HepG2 (cell line): Measurements from ENCODE around the gene BANP. TPM values are rescaled to one million over a fixed set of nuclear protein-coding genes. Genes with fewer than 3 reads are reported as not detected.
A peak's percentile ranks its signal among the peaks of the same experiment; 100 is the strongest.

ENCODE experiments used
- ARNT2 ChIP-seq: sonication (generic); formaldehyde crosslinking; IDR thresholded peaks from 2 replicates; pipeline ENCODE4 v1.8.0; 2022; ENCODE audit warnings: mild to moderate bottlenecking, low read depth, missing genetic modification reagents, moderate library complexity
- HIVEP1 ChIP-seq: sonication (generic); formaldehyde crosslinking; IDR thresholded peaks from 2 replicates; pipeline ENCODE4 v1.4.0; 2020; ENCODE audit warnings: mild to moderate bottlenecking, missing genetic modification reagents
- KLF15 ChIP-seq: sonication (generic); formaldehyde crosslinking; IDR thresholded peaks from 2 replicates; pipeline ENCODE4 v1.8.1; 2023; ENCODE audit warnings: borderline replicate concordance, mild to moderate bottlenecking, inconsistent platforms, missing genetic modification reagents, mixed read lengths
- MED13 ChIP-seq: sonication (generic); formaldehyde crosslinking; IDR thresholded peaks from 2 replicates; pipeline ENCODE4 v1.5.0; 2020; ENCODE audit warnings: missing genetic modification reagents
- NFKBIZ ChIP-seq: IDR thresholded peaks from 2 replicates; pipeline ENCODE4 v1.6.1; 2018; ENCODE audit warnings: missing genetic modification reagents, missing compliant biosample characterization
- NR1H2 ChIP-seq: sonication (generic); formaldehyde crosslinking; IDR thresholded peaks from 2 replicates; pipeline ENCODE4 v1.8.1; 2022; ENCODE audit warnings: low read depth, missing genetic modification reagents, borderline replicate concordance
- PCBP1 ChIP-seq: fragments of 200-400 bp; formaldehyde crosslinking; IDR thresholded peaks from 2 replicates; pipeline ENCODE4 v1.6.1; 2017; ENCODE audit warnings: mild to moderate bottlenecking, low read depth, low read length, borderline replicate concordance
- RXRB ChIP-seq: IDR thresholded peaks from 2 replicates; pipeline ENCODE4 v1.6.1; 2016; ENCODE audit warnings: borderline replicate concordance, missing genetic modification reagents, missing compliant biosample characterization
- SMYD3 ChIP-seq: sonication (generic); formaldehyde crosslinking; IDR thresholded peaks from 2 replicates; pipeline ENCODE4 v1.8.1; 2023; ENCODE audit warnings: mild to moderate bottlenecking, missing genetic modification reagents
- SRSF4 ChIP-seq: fragments of 200-400 bp; formaldehyde crosslinking; IDR thresholded peaks from one replicate; pipeline ENCODE4 v1.6.1; 2018; ENCODE audit warnings: mild to moderate bottlenecking, low read depth, low read length, moderate library complexity; ENCODE audit not compliant: poor library complexity, severe bottlenecking
- SYNCRIP ChIP-seq: fragments of 200-400 bp; formaldehyde crosslinking; IDR thresholded peaks from 2 replicates; pipeline ENCODE4 v1.6.1; 2018; ENCODE audit warnings: mild to moderate bottlenecking, low read depth, low read length; ENCODE audit not compliant: insufficient read depth
- YEATS2 ChIP-seq: sonication (generic); formaldehyde crosslinking; IDR thresholded peaks from 2 replicates; pipeline ENCODE4 v1.4.0; 2020; ENCODE audit warnings: missing genetic modification reagents, borderline replicate concordance
- ZC3H4 ChIP-seq: sonication (generic); formaldehyde crosslinking; IDR thresholded peaks from 2 replicates; pipeline ENCODE4 v1.4.0; 2020; ENCODE audit warnings: missing genetic modification reagents, borderline replicate concordance
- ZNF292 ChIP-seq: sonication (generic); formaldehyde crosslinking; IDR thresholded peaks from 2 replicates; pipeline ENCODE4 v1.8.1; 2022; ENCODE audit warnings: mild to moderate bottlenecking, low read depth, missing genetic modification reagents, borderline replicate concordance
- ZNF33A ChIP-seq: sonication (generic); formaldehyde crosslinking; IDR thresholded peaks from 2 replicates; pipeline ENCODE4 v1.5.1; 2020; ENCODE audit warnings: missing genetic modification reagents, mild to moderate bottlenecking, moderate library complexity, borderline replicate concordance
- ZNF44 ChIP-seq: sonication (generic); formaldehyde crosslinking; IDR thresholded peaks from 2 replicates; pipeline ENCODE4 v1.5.1; 2020; ENCODE audit warnings: mild to moderate bottlenecking, missing genetic modification reagents
- ZNF563 ChIP-seq: sonication (generic); formaldehyde crosslinking; IDR thresholded peaks from 2 replicates; pipeline ENCODE4 v1.8.0; 2022; ENCODE audit warnings: mild to moderate bottlenecking, moderate library complexity, missing genetic modification reagents
- ZNF761 ChIP-seq: sonication (generic); formaldehyde crosslinking; conservative IDR thresholded peaks from 2 replicates; pipeline ENCODE4 v1.4.0; 2020; ENCODE audit warnings: mild to moderate bottlenecking, missing genetic modification reagents
- polyA plus RNA-seq, 8 experiments: library from polyadenylated mRNA; depleted of rRNA in 3 of 8; stranded (reverse) in 7 of 8; unstranded in 1 of 8; fragments of >200 nt; fragmentation: Illumina TruSeq in 4 of 8; extraction: Trizol in 4 of 8; gene quantifications; 2 replicates each; pipeline versions ENCODE4 v1.2.1 to v1.2.3, GENCODE V29; 2011 to 2016; ENCODE audit warnings: low read depth in 4 of 8, missing spikeins in 1 of 8, mixed read lengths in 1 of 8; ENCODE audit not compliant: insufficient read depth in 1 of 8
- total RNA-seq, 5 experiments: library from RNA; depleted of rRNA; stranded (reverse); fragments of >200 nt; fragmentation: Illumina TruSeq; extraction: Trizol; gene quantifications; 2 replicates each; pipeline ENCODE4 v1.2.3, GENCODE V29; 2016; ENCODE audit warnings: low read depth in 1 of 5
- TF ChIP-seq, protein P1 (sequence below): fragments of 450-650 bp; IDR thresholded peaks from 2 replicates; pipeline ENCODE4 v1.6.1; 2017
- TF ChIP-seq, protein P2 (sequence below): IDR thresholded peaks from 2 replicates; pipeline ENCODE4 v1.6.1; 2016; ENCODE audit warnings: low read depth, borderline replicate concordance
- TF ChIP-seq, protein P3 (sequence below): sonication (generic); formaldehyde crosslinking; IDR thresholded peaks from 2 replicates; pipeline ENCODE4 v1.8.0; 2023; ENCODE audit warnings: mild to moderate bottlenecking, missing genetic modification reagents
- TF ChIP-seq, protein P4 (sequence below): sonication (generic); formaldehyde crosslinking; conservative IDR thresholded peaks from 2 replicates; pipeline ENCODE4 v1.8.0; 2022; ENCODE audit warnings: low read depth, missing genetic modification reagents
- TF ChIP-seq, protein P5 (sequence below): sonication (generic); formaldehyde crosslinking; IDR thresholded peaks from 2 replicates; pipeline ENCODE4 v1.4.0; 2020; ENCODE audit warnings: missing genetic modification reagents

The BANP gene
- total and polyA plus RNA-seq, 2 of the 13 experiments (the other 11 are each of a cell fraction or from before 2014, with no cell fraction given) = 20.2 to 23.8 TPM

DNA sequence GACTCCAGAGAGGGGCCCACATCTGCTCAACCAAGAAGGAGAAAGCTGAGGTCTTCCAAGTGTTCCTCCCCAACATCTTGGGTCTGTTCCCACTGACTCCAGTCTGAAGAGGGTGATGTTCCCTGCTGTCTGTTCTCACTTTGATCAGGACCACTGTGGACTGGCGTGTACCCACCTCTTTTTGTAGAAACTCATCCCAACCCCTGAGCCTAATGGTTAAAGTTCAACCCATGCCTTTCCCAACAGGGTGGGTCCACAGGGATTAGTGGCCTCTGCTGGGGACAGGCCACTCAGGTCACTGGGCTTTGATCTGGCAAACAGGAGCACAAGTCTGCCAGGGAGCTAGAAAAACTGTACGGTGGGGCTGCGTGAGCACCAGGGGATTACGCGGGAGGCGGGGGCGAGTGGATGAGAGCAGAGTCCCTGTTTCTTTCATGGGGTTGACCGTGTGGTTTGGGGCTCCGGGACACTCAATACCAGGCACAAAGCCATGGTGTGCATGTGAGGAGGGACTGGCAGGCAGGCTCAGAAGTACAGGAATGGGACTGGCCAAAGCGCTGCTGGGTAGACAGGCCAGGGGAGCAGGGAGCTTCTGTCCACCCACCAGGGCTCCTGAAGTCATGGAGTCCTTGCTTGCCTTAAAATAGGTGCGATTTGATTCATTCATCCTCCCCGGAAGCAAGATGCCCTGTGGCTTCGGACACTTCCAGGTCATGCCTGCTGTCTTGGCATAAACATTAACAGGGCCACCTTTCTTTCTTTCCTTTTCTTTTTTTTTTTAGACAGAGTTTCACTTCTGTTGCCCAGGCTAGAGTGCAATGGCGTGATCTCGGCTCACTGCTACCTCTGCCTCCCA lies 14.6 kb upstream of the BANP start, which contains the start of gene CA5A (continued):
- TF ChIP-seq PCBP1 (no peak), YEATS2 (CRISPR knock-in tag) (peak; percentile 92), HIVEP1 (CRISPR knock-in tag) (peak; percentile 87; the same call in 1 of the 2 replicates), ZNF563 (CRISPR knock-in tag) (no peak; the same call in 1 of the 2 replicates), NFKBIZ (CRISPR knock-in tag) (peak; percentile 94), SYNCRIP (no peak), SMYD3 (CRISPR knock-in tag) (peak; percentile 97), ZNF33A (peak; percentile 82; the same call in 1 of the 2 replicates), ZNF292 (CRISPR knock-in tag) (peak; percentile 98; the same call in 1 of the 2 replicates), NR1H2 (CRISPR knock-in tag) (no peak), ZC3H4 (CRISPR knock-in tag) (no peak; the same call in 1 of the 2 replicates), ZNF761 (peak; percentile 39; the same call in 1 of the 2 replicates), SRSF4 (no peak), ARNT2 (CRISPR knock-in tag) (no peak; the same call in 1 of the 2 replicates), RXRB (CRISPR knock-in tag) (peak; percentile 97), KLF15 (CRISPR knock-in tag) (no peak), ZNF44 (CRISPR knock-in tag) (no peak), MED13 (0 out of 2 replicates have a peak, but pooled peaks have one; percentile 55)
- TF ChIP-seq, protein P1, sequence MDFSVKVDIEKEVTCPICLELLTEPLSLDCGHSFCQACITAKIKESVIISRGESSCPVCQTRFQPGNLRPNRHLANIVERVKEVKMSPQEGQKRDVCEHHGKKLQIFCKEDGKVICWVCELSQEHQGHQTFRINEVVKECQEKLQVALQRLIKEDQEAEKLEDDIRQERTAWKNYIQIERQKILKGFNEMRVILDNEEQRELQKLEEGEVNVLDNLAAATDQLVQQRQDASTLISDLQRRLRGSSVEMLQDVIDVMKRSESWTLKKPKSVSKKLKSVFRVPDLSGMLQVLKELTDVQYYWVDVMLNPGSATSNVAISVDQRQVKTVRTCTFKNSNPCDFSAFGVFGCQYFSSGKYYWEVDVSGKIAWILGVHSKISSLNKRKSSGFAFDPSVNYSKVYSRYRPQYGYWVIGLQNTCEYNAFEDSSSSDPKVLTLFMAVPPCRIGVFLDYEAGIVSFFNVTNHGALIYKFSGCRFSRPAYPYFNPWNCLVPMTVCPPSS = no peak
- TF ChIP-seq, protein P2, sequence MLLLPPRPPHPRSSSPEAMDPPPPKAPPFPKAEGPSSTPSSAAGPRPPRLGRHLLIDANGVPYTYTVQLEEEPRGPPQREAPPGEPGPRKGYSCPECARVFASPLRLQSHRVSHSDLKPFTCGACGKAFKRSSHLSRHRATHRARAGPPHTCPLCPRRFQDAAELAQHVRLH (CRISPR knock-in tag) = peak; percentile 98; the same call in 1 of the 2 replicates
- TF ChIP-seq, protein P3, sequence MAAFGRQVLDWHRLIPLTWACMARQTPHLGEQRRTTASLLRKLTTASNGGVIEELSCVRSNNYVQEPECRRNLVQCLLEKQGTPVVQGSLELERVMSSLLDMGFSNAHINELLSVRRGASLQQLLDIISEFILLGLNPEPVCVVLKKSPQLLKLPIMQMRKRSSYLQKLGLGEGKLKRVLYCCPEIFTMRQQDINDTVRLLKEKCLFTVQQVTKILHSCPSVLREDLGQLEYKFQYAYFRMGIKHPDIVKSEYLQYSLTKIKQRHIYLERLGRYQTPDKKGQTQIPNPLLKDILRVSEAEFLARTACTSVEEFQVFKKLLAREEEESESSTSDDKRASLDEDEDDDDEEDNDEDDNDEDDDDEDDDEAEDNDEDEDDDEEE (CRISPR knock-in tag) = 0 out of 2 replicates have a peak, but pooled peaks have one; percentile 25
- TF ChIP-seq, protein P4, sequence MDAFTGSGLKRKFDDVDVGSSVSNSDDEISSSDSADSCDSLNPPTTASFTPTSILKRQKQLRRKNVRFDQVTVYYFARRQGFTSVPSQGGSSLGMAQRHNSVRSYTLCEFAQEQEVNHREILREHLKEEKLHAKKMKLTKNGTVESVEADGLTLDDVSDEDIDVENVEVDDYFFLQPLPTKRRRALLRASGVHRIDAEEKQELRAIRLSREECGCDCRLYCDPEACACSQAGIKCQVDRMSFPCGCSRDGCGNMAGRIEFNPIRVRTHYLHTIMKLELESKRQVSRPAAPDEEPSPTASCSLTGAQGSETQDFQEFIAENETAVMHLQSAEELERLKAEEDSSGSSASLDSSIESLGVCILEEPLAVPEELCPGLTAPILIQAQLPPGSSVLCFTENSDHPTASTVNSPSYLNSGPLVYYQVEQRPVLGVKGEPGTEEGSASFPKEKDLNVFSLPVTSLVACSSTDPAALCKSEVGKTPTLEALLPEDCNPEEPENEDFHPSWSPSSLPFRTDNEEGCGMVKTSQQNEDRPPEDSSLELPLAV = no peak
- TF ChIP-seq, protein P5, sequence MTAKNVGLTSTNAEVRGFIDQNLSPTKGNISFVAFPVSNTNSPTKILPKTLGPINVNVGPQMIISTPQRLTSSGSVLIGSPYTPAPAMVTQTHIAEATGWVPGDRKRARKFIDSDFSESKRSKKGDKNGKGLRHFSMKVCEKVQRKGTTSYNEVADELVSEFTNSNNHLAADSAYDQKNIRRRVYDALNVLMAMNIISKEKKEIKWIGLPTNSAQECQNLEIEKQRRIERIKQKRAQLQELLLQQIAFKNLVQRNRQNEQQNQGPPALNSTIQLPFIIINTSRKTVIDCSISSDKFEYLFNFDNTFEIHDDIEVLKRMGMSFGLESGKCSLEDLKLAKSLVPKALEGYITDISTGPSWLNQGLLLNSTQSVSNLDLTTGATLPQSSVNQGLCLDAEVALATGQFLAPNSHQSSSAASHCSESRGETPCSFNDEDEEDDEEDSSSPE = peak; percentile 74
